Measurements from ENCODE around the gene PPM1M.

The PPM1M gene

DNA sequence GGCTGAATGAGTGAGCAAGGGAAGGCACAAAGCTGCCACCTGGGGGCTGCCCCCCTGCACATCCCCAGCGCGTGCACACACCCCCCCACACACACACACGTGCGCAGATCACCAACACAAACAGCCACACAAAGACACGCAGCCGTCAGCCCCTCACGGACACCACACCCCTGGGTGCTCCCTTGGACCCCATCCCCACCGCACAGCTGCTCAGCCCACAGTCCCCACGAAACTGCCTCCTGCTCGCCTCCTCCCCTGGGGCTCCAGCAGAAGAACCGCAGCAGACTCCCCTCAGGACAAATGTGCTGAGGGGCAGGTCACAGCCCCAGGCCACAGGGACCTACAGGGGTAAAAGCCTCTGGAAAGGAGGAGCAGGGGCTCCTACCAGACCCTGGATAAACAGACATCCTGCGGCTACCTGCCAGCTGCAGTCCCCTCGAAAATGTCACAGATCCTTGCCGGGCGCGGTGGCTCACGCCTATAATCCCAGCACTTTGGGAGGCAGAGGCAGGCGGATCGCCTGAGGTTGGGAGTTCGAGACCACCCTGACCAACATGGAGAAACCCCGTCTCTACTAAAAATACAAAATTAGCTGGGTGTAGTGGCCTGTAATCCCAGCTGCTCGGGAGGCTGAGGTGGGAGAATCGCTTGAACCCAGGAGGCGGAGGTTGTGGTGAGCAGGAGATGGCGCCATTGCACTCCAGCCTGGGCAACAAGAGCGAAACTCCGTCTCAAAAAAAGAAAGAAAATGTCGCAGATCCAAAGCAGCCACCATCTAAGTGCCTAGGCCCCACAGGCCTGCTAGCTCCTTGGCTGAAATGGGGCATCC, 13.1 kb upstream of the PPM1M start:
- H3K4me3 Mint-ChIP-seq, result peak overlapping the region; percentile 51
- H3K27ac Mint-ChIP-seq, result peak overlapping the region; percentile 94
- no peak for DNase-seq (ENCODE audit: low spot score in 2 of 2)
- H3K4me1 Mint-ChIP-seq, result peaks cover 53% of the 10 kb centered on the region
- H3K9me3 Mint-ChIP-seq, result no peaks in the 10 kb centered on the region
- H3K36me3 Mint-ChIP-seq, result peaks cover 87% of the 10 kb centered on the region
- no peak for ATAC-seq

DNA sequence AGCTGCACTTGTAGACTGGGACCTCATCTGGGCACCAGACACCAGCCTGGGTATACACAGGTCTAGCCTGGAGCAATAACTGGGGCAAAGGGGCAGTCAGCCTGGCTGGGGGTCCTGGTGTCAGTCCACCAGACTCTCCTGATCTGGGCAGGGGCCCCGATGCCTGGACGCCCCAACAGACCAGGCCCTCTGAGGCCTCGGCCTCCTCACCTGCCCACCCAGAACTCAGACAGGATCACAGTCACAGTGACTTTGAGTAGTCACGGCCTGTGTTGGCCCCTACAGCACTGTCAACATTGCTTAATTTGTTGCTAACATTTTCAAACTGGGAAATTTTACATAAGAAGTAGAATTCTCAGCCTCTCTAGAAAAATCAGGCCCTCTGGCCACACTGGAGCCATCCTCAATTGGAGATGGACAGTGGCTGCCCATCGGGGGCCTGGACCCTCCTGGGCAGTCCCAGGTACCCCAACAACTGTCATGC, 12.4 kb upstream of the PPM1M start:
- ATAC-seq, result no peak
- Mint-ChIP-seq H3K36me3 (peaks cover 81% of the 10 kb centered on the region), H3K4me1 (peaks cover 60% of the 10 kb centered on the region), H3K9me3 (no peaks in the 10 kb centered on the region), H3K27ac (peak overlapping the region; percentile 94), H3K4me3 (no peak overlapping the region)
- no peak for DNase-seq (ENCODE audit: low spot score in 2 of 2)

- peak overlapping the region; percentile 94 for H3K27ac Mint-ChIP-seq
- no peak for DNase-seq (ENCODE audit: low spot score in 2 of 2)
- no peak for ATAC-seq
- H3K9me3 Mint-ChIP-seq, result no peaks in the 10 kb centered on the region
- peaks cover 65% of the 10 kb centered on the region for H3K4me1 Mint-ChIP-seq
- peaks cover 75% of the 10 kb centered on the region for H3K36me3 Mint-ChIP-seq
- H3K4me3 Mint-ChIP-seq, result no peak overlapping the region
Measured at GRCh38 chr3:52233968-52234367, 11.6 kb upstream of the PPM1M start.

DNA sequence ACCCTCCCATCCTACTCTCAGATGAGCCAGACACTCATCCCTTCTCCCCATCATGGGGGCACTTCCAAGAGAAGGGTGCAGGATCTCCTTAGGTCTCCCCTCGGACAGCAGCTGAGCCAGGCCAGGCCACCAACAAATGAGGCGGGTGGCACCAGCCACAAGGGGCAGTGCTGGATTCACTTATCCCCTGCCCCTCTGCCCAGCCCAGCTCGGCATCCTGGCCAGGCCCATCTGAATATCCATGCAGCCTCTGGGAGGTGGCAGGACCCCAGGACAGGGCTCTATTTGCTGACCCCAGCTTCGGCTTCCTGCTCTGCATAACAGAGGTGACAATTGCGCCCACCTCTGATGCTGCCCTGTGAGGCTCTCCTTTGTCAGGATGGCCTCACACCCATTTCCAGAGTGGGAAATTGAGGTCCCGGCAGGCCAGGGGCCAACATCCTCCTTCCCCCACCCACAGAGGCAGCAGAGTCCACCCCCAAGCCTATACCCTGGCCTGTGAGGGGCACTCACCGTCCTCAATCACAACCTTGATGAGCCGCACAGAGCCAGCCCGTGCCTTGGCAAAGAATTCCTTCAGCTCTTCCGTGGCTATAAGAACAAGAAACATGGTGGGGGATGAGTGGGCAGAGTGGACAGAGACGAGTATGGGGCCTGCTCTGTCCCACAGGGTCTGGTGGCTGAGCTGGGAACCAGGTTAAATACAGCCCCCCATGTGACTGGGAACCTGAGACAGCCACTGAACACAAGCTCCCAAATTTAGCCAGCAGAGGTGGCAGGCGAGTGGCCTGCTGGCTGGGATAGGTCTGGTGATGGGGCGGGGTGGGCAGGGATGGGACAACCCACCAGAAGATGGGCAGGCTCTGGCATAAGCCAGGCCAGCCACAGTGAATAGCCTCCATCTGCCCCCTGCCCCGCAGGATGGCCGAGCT, 10.8 kb upstream of the PPM1M start:
- H3K4me3 Mint-ChIP-seq, result no peak overlapping the region
- DNase-seq (ENCODE audit: low spot score in 2 of 2) (no peak), ATAC-seq (no peak)
- no peaks in the 10 kb centered on the region for H3K9me3 Mint-ChIP-seq
- H3K4me1 Mint-ChIP-seq, result peaks cover 67% of the 10 kb centered on the region
- peaks cover 72% of the 10 kb centered on the region for H3K36me3 Mint-ChIP-seq
- H3K27ac Mint-ChIP-seq, result peak overlapping the region; percentile 94

- no peak for DNase-seq (ENCODE audit: low spot score in 2 of 2)
- H3K36me3 Mint-ChIP-seq, result peaks cover 66% of the 10 kb centered on the region
- peak overlapping the region; percentile 88 for H3K4me3 Mint-ChIP-seq
Measured at GRCh38 chr3:52236424-52236886, 9.1 kb upstream of the PPM1M start.

GRCh38 chr3:52237006-52237656, 8.4 kb upstream of the PPM1M start:
- Mint-ChIP-seq H3K9me3 (no peaks in the 10 kb centered on the region), H3K4me3 (peak overlapping the region; percentile 88), H3K36me3 (peaks cover 59% of the 10 kb centered on the region), H3K4me1 (peaks cover 79% of the 10 kb centered on the region), H3K27ac (peak overlapping the region; percentile 94)
- ATAC-seq (no peak), DNase-seq (ENCODE audit: low spot score in 2 of 2) (no peak)

More at GRCh38 chr3:52236424-52236886, 9.1 kb upstream of the PPM1M start:
- Mint-ChIP-seq H3K9me3 (no peaks in the 10 kb centered on the region), H3K4me1 (peaks cover 79% of the 10 kb centered on the region), H3K27ac (peak overlapping the region; percentile 94)
- no peak for ATAC-seq

DNA sequence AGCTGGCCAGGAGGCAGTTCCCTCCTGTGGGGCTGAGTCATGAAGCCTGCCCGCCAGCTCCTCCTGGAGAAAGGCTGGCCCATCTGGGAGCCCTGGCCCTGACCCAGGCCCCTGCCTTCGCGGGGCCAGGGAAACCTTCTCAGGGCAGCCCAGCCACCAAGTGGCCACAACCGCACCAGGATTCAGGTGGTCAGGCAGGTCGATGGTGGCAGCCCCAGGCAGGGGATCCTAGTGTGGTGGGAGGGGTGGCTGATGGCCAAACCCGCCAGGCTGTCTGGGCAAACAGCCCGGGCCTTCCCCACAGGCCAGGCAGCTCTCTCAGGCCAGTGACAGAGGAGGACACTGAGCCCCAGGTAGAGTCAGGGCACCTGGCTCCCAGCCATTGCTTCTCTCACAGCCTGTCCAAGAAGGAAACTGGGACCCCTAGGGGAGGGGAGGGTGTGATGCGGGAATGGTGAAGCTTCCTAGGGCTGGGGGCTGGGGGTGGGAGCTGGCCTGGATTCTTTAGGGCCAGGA, 7.8 kb upstream of the PPM1M start:
- ATAC-seq (no peak), DNase-seq (ENCODE audit: low spot score in 2 of 2) (no peak)
- Mint-ChIP-seq H3K27ac (peak overlapping the region; percentile 94), H3K9me3 (no peaks in the 10 kb centered on the region), H3K36me3 (peaks cover 54% of the 10 kb centered on the region), H3K4me3 (peak overlapping the region; percentile 88), H3K4me1 (peaks cover 76% of the 10 kb centered on the region)

DNA sequence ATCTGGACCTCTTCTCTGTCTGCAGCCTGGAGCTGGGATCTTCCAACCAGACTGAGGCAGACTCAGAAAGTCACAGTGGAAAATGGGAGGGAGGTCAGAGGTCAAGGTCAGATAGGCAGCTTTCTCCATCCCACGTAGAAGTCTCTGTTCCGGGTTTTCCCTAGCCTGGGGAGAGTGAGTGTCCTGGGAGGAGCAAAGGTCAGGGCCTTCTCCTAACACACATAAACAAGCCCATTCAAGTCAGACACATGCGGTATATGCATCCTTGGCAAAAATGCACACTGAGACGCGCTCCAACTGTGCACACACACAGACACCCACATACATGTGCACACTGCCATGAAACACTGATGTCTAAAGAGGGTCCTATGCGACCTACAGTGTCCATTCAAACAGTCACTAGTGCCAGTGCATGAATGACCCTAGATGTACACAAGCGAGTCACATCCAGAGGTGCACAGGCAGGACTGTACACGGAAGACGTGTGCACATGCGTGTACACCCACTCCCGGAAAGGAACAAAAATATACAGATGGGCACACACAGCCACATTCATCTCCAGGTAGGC, 7.3 kb upstream of the PPM1M start:
- H3K9me3 Mint-ChIP-seq, result peaks cover 2% of the 10 kb centered on the region

DNA sequence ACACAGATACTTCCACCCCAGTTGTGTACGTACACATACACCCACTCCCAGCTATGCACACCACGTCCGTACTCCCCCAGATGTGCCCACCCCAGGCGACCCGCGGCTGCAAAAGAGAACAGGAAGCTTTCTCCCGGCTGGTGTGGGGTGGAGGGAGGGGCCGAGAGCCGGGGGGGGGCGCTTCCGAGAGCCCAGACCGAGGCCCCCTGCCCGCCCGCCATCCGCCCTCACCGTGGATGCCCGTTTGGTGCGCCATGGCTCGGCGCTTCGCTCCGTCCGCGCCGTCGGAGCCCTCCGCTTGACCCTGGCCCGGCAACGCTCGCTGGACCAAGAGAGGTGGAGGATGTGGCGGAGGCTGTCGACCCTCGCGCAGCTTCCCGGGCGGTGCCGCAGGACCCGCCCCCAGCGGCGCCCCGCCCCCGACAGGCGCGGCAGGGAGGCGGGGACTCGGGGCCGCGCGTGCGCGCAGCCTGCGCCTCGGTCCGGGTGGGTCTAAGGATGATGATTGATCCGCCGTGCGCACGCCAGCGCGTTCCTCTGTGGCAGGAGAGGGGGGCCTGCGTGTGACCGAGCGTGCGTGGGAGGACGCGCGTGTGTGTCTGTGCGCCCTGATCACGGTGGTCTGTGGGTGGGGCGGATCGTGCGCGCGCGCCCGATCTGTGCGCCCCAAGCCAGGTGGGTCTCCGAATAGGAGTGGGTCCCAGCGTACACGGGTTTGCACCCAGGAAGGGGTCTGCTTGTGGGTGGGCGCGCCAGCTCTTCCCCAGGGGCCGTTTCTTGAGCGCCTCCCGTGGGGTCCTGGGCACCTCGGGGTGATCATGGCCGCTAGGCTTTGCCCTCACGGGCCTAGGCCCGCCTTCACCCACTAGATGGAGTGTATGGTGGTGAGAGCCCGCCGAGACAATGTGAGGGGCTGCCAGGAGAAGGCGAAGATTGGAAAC, 6.5 kb upstream of the PPM1M start, which contains the start of gene TWF2:
Gene TWF2 (minus strand): TSS at position 398 of the 941 bp plus-strand sequence. CDS start 142 bp downstream, at position 256.
- Mint-ChIP-seq H3K4me3 (peak within 1 kb of the TSS; percentile 88), H3K27ac (peak within 1 kb of the TSS; percentile 94), H3K9me3 (peaks cover 4% of the 10 kb centered on the region), H3K36me3 (peaks cover 42% of the 10 kb centered on the region), H3K4me1 (peaks cover 84% of the 10 kb centered on the region)
- peak; percentile 83 for ATAC-seq
- DNase-seq (ENCODE audit: low spot score in 2 of 2), result peak; percentile 92 to 94

More for the DNA sequence above, 7.3 kb upstream of the PPM1M start:
- peaks cover 79% of the 10 kb centered on the region for H3K4me1 Mint-ChIP-seq
- peak overlapping the region; percentile 94 for H3K27ac Mint-ChIP-seq
- peaks cover 48% of the 10 kb centered on the region for H3K36me3 Mint-ChIP-seq
- DNase-seq (ENCODE audit: low spot score in 2 of 2), result no peak
- ATAC-seq, result no peak
- H3K4me3 Mint-ChIP-seq, result peak overlapping the region; percentile 88

DNA sequence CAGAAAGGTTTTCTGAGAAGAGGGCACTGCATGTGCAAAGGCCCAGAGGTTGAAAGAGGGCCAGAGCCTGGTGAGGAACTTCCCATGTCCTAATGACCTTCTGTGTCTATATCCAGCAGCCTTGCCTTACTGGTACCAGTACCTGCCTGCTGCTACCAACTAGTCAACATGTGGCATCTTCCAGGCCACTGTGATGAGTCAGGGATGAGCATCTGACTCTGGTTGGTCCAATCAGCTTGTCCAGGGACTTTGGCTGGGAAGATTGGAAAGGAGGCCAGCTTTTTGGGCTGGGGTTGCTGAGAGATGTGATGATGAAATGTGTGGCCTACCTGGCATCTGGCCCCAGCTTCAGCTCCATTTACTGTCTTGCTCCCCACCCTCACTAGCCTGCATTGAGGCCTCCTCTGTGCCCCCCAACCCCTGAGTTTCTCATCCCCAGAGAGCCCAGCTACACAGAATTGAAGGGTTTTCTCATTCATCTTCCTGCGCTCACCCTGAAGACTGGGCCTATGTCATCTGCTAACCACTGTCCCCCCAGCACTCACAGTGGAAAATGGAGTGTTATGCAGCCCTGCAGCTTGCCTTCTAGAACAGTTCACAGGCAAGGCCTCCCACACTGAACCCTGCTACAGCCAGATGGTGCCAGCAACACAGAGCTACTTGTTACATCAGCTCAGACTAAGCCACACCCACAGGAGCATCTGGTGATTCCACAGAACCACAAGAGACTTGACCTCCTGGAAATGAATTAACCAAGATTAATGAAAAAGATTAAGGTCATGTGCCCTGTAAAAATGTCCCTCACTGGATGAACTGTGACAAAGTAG, 5.3 kb upstream of the PPM1M start:
- H3K4me1 Mint-ChIP-seq, result peaks cover 84% of the 10 kb centered on the region
- peaks cover 41% of the 10 kb centered on the region for H3K36me3 Mint-ChIP-seq
- peaks cover 4% of the 10 kb centered on the region for H3K9me3 Mint-ChIP-seq
- ATAC-seq (peak; percentile 48), DNase-seq (ENCODE audit: low spot score in 2 of 2) (peak in 1 of 2 donors; percentile 83)
- peak overlapping the region; percentile 88 for H3K4me3 Mint-ChIP-seq
- H3K27ac Mint-ChIP-seq, result peak overlapping the region; percentile 94

DNA sequence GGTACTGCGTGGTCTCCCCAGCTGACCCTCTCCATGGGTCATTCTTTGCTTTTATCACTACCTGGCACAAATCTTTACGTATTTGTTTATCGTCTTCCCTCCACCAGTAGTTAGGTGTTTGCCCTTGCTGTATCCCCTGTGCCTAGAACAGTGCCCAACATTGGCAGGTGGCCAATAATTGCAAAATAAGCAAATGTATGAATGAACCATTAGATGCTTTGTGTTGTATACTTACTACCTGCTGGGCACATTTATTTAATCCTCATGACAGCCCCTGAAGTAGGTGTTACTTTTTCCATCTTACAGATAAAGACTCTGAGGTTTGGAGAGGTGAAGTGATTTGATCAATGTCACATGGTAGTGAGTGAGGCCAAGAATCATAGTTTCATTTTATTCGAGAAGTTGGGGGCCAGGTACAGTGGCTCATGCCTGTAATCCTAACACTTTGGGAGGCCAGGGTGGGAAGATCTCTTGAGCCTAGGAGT, 4.6 kb upstream of the PPM1M start:
- DNase-seq (ENCODE audit: low spot score in 2 of 2) (no peak), ATAC-seq (no peak)
- Mint-ChIP-seq H3K27ac (peak overlapping the region; percentile 94), H3K9me3 (peaks cover 4% of the 10 kb centered on the region), H3K36me3 (peaks cover 36% of the 10 kb centered on the region), H3K4me3 (peak overlapping the region; percentile 88), H3K4me1 (peaks cover 77% of the 10 kb centered on the region)

DNA sequence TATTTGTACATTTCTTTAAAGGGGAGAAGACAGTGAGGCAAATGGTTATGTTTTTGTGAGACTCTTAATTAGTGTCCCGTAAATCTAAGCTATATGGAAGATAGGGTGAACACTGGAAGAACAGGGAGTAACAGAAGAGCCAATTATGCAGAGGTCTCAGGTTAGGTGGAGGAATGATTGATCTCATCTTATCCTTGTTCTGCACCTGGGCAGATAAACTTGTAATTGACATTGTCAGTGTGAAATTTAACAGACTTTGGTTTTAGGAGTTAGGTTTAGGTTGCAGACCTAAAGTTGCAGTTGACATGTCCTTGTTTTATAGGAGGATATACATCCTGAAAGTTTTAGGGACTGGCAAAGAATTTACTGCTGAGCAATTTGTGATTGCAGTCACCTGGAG, 3.5 kb upstream of the PPM1M start:
- Mint-ChIP-seq H3K36me3 (peaks cover 41% of the 10 kb centered on the region), H3K4me3 (peak overlapping the region; percentile 88), H3K27ac (peak overlapping the region; percentile 94), H3K9me3 (peaks cover 4% of the 10 kb centered on the region), H3K4me1 (peaks cover 76% of the 10 kb centered on the region)
- DNase-seq (ENCODE audit: low spot score in 2 of 2) (no peak), ATAC-seq (no peak)
